HG03457 (cell line): ENCODE results near the gene HDLBP.

ENCODE experiments used
- ATAC-seq: cut with Tn5 transposase; IDR thresholded peaks from one replicate; pipeline ENCODE4 v1.9.1; 2021; ENCODE audit warnings: moderate number of reproducible peaks; ENCODE audit not compliant: unreplicated experiment

Gene HDLBP

DNA sequence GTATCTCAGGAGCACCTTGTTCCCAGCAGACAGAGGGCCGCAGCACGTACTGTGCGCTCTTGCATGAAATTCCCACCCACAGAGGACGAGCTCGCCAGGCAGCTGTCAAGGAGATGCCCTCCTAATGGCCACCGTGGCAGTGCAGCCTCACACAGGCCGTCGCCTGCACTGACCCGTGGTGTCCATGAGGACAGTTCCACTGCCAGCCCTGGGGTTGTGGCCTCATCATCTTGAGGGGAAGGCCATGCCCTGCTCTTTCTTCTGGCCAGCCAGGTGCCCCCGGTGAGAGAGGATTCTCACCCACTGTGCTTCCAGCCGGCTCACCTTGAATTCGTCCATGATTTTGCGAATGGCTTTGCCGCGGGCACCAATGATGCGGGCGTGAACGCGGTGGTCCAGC lies 85.0 kb downstream of the HDLBP start:
- no peak for ATAC-seq

DNA sequence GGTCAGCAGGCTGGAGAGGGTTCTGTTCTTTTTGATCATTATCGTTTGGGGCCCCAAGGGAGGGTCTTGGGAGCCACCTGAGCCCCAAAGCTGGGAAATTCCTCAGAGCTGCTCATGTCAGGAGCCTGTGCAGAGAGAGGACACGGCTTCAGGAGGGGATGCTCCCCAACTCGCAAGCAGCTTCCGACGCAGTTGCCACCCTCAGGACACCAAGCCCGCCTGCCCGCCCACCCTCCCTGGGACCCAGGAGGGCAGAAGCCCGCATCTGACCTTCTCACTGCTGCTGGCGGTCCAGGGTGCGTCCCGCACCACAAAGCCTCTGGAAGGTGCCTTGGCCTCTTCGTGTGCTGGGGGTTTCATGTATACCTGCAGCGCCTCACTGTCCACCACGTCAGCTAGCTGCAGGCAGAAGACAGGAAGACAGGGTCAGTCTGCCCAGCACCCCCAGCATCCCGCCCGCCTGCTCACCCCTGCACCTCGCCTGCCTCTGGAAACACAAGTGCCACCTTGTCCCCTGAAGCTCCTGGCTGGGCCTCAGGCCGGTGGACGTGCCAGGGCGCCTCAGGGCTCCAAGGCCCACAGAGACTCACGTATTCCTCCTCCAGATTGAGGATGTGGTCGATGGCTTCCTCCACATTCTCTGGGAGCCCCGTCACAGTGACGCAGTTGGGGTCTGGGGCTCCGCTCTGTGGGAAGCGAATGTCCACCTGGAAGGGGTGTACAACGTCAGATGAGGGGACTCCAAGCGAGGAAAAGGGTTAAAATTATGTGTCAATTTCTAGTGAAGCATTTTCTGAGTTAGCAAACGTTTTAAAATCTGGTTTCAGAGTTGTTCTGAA lies 85.7 kb downstream of the HDLBP start:
- ATAC-seq = no peak

DNA sequence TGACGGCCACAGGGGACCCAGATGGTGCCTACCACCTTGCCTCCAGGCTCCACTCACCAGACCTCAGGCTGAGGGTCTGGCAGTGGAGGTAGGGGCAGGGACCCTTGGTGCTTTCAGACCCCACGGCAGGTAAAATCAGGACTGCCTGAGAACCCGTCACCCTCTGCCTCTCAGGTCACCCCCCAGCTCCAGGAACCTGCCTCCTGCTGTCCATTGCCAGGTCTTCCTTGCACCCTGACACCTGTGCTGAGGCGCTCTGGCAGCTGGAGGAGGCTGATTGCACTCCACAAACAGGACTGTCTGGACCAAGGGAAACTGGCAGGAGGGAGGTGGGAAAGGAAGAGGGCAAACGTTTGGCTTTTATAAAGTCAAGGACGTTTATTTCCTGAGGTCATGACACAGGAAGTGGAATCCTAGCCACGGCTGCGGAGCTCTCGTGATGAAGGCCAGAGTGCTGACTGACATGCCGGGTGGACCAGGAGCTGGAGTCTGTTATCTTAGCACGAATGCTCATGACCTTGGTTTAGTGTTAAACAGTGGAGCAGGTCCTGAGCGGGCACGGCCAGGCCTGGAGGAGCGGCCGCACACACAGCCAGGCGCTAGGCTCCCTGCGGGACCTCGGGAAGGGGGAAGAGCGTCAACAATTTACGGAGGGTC lies 86.5 kb downstream of the HDLBP start:
- no peak for ATAC-seq

DNA sequence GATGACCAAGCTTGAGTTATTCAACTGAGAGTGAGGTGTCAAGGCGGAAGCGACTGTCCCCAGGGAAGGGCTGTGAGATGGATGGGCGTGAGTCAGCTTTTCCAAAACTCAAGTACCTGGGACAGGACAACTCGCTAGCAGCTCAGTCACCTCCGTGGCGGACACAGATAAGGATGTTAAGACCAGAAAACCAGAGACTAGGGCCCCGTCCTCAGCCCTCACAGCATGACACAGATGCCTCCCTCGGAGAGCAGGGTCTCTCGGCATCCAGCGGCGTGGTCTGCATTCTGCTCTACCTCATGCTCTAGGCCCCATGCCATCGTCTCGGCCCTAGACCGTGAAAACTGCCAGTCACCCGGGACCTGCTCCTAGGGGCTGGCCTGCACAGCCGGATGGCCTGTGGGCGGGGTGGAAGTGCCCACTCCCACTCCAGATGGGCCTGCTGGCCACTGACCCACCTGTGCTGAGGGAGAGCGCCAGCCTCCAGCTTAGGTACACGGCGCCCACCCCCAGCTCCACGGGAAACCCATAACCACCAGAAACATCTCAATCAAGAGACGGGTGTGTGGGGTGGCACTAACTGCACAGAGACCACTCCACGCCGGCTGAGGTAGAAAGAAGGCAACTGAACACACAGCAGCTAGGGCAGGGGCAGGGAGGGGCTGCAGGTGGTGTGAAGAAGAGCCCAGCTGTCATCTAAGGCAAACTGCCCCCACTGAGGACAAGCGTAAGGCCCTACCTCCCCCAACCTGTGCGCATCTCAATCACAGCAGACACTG lies 87.2 kb downstream of the HDLBP start:
- no peak for ATAC-seq

DNA sequence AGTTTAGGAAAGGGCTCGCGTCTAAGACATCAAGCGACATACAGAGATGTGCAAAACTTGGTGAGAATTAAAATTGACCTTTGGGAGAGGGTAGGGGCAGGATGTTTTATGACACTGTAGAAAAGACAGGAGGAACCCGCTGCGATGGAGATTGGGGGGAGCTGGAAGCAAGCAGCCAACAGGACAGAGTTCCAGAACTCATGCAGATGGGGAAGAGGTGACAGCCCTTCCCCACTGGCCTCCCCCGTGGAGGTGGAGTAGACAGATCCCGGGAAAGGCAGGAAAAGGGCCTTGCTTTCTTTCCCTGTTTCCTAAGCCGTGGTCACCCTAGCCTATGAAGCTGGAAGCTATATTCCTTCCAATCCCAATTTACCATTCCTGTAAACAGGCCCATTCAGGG lies 87.9 kb downstream of the HDLBP start:
- no peak for ATAC-seq

DNA sequence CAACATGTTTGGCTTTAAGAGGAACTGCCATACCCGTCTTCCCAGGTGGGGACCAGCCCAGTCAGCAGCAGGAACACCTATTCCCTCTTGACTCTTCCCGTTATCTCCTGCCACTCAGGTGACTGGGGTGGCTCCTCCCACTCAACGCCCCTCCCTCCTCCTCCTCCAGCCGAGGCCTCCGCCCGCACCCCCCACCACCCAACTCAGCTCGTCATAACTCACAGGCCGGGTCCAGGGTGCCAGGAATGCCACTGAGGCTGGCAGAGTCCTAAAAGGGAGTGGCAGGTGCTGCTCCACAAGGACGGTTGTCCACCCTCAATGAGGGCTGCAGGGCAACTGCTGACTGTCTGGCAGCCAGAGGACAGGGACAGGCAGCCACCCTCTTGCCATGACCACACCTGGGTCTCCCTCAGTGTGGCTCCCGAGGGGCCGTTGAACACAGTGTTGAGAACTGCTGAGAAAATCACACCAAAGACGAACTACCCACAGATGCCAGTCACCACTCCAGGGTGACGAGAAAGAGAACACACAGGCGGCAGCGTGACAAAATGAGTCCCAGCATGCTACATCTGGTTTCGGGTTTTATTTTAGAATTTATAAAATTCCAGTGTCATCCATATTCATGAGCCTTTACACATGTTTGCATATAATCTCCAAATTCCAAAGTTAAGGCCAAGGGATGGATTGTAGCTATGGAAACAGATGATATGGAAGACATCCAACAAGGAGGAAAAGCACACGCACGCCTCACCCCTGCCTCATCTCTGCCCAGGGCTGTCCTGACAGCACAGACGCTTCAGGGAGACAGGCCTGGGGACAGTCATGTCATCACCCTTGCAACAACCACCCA lies 88.5 kb downstream of the HDLBP start:
- ATAC-seq = no peak

DNA sequence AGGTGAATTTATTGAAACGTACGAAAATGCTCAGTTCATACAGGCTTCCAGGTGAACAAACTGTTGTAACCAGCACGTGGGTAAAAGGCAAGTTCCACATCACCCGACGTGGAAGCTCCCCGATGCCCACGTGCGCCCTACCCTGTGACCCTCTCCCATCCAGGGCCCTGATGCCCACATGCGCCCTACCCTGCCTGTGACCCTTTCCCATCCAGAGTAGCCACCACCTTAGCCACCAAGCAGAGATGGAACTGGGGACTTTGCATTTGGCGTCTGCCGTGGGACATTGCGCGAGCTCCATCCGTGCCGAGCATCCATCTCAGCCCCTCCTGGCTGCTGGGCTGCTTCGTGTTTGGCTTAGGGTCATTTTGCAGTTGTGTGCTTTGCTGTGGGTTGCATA lies 89.5 kb downstream of the HDLBP start:
- no peak for ATAC-seq

DNA sequence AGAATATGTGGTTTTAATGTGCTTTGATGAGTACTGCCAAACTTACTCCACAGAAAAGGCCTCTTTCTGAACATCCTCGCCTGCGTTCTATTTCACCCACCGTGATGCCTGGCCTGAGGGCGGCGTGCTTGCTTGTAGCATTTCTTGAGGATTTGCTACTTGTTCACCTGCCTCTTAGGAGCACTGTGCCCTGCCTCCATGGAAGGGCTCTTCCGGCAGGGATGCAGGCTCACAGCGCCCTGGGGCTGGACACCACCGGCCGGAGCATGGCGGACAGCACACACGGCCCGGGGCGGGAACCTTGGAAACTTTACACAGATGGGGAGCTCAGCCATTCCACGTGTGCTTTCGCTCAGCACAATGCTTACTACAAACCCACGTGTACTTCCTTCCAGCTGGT lies 89.9 kb downstream of the HDLBP start:
- ATAC-seq = no peak

DNA sequence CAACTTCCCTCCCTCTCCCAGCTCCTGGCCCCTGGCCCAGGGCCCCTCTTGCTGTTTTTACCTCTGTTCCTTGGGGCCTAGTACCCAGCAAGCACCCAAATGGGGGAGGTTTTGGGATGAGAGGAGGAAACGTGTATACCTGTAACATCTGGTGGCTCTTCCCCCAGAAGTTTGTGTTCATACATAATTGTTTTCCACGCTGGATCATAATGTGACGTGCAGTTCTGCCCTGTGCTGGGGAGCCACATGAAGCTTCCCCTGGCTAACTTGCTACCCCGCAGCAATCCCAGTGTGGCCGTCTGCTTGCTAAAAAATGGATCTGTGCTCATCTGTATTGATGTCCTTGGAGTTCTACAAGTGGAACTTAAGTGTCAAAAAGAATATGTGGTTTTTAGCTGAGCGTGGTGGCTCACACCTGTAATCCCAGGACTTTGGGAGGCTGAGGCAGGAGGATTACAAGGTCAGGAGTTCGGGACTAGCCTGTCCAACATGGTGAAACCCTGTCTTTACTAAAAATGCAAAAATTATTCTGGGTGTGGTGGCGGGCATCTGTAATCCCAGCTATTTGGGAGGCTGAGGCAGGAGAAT lies 90.5 kb downstream of the HDLBP start:
- no peak for ATAC-seq

DNA sequence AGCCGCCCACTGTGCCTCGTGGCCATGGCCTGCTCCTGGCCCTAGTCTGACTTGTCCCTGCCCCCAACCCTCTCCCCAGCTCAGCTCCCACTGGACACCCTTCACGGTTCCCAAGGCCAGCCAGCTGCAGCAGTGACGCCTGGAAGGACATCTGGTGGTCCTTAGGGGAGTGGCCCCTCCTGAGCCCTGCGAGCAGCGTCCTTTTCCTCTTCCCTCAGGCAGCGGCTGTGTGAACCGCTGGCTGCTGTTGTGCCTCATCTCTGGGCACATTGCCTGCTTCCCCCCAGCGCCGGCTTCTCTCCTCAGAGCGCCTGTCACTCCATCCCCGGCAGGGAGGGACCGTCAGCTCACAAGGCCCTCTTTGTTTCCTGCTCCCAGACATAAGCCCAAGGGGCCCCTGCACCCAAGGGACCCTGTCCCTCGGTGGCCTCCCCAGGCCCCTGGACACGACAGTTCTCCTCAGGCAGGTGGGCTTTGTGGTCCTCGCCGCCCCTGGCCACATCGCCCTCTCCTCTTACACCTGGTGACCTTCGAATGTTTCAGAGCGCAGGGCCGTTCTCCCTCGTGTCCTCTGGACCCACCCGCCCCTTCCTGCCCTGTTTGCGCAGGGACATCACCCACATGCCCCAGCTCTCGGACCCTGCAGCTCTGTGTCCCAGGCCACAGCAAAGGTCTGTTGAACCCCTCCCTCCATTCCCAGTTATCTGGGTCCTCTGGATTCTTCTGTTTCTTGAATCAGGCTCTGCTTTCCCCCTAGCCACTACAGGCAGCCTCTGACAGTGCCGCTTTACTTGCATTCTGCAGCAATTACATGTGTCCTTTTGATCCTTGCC lies 91.2 kb downstream of the HDLBP start:
- ATAC-seq = no peak

DNA sequence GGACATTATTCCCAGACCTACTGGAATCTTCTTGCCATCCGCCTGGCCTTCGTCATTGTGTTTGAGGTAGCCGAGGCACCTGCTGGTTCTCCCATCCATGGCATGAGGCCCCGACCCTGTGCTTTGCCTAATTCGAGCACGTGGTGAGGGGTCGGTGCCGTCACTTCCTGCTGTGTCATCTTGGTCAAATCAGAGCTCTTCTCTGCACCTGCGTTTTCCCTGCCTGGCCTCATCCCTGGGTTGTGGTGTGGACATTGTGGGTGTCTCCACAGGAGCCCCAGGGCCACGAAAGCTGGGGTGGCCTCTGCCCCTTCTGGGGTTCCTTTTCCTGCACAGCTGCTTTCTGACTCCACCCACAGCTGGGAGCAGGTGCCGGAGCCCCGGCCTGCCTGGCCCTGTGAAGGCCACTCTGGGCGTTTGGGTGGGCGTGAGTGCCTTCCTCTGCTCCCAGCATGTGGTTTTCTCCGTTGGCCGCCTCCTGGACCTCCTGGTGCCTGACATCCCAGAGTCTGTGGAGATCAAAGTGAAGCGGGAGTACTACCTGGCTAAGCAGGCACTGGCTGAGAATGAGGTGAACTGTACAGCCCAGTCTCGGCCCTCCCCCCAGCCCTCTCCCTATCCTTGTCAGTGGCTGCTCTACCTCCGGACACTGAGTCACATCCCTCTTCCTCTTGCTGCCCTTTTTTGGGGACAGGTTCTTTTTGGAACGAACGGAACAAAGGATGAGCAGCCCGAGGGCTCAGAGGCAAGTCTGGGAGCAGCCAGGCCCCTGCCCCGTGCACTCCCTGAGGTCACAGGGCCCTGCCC lies 92.1 kb downstream of the HDLBP start:
- ATAC-seq = no peak

DNA sequence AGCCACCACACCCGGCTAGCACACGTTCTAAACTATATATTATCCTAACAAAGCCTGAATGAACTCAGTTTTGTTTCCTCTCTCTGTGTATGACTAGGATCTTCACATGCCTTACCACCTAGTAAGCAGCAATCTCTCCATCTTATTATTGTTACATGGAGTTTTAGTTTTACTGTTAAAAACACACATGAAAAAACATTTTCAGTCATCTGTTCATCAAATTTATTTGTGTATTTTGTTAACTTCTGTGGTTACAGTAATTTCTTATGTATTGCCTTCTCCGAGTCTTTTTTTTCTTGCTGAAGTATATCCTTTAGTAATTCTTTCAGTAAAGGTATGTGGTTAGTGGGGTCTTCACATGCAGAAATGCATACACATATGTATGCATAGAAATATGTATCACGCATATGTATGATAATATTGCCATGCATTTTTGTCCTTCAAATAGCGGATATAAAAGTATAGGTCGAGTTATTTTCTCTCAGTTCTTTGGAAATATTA lies 95.6 kb downstream of the HDLBP start:
- ATAC-seq = no peak

DNA sequence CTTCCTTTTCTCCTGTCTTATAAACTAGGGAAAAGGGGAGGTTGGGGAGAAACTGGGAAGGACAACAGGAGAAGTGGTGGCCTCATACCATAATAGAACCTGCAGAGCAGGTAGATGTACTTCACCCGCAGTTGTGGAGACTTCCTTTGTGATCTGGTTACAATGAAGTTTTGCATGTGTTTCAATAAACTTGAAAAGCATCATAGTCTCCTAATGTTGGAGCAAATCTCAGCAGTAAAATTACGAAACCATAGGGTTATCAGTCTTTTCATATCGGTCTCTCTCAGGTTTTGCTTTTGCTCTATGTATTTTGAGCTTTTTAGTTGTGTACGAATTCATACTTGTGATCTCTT lies 96.5 kb downstream of the HDLBP start:
- ATAC-seq = no peak

DNA sequence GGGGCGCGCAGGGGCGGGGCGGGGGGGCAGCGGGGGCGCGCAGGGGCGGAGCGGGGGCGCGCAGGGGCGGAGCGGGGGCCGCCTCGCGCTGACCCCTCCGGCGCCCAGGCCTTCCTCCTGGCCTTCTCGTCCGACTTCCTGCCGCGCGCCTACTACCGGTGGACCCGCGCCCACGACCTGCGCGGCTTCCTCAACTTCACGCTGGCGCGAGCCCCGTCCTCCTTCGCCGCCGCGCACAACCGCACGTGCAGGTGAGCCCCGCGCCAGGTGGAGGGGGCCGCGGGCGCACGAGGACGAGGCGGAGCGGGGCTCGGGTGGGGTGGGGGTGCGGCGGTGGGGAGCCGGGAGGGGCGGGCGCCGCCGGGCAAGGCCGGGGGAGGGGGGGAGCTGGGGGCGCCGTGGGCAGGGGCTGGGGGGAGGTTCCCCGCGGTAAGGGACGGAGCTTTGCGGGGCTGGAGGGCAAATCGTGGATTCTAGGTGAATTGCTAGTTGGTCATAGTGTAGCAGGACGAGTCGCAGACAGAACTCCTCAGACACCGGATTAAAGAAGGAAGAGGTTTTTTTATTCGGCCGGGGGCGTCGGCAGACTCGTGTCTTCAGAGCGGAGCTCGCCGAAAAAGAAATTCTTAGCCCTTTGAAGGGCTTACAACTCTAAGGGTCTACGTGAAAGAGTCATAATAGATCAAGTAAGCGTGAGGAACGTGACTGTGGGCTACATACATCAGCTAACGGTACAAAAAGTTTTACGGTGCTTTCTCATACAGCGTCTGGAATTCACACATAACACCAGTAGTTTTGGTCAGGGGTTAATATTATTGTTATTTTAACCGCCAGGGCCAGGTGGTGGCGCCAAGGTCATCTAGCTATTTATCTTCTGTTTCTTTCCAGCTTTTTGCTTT lies 97.1 kb downstream of the HDLBP start:
- ATAC-seq = no peak

DNA sequence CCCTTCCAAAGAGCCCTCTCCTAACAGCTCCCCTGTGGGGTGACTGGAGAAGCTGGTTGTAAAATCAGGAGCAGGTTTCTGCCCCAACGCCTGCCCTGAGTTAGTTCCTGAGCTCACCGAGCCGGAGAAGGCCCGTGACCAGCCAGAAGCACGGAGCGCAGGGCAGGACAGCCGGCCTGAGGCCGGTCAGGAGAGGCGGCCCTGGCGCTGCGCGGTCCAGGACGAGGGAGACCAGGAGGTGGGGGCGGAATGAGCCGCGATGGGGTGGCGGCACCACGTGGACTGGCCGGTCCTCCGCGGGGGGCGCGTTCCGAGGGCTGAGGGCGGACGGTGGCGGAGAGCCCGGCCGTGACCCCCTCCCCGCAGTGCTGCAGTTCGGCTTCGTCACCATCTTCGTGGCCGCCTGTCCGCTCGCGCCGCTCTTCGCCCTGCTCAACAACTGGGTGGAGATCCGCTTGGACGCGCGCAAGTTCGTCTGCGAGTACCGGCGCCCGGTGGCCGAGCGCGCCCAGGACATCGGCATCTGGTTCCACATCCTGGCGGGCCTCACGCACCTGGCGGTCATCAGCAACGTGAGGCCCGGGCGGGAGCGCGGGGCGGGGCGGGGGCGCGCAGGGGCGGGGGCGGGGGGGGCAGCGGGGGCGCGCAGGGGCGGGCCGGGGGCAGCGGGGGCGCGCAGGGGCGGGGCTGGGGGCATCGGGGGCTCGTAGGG lies 98.0 kb downstream of the HDLBP start:
- no peak for ATAC-seq

DNA sequence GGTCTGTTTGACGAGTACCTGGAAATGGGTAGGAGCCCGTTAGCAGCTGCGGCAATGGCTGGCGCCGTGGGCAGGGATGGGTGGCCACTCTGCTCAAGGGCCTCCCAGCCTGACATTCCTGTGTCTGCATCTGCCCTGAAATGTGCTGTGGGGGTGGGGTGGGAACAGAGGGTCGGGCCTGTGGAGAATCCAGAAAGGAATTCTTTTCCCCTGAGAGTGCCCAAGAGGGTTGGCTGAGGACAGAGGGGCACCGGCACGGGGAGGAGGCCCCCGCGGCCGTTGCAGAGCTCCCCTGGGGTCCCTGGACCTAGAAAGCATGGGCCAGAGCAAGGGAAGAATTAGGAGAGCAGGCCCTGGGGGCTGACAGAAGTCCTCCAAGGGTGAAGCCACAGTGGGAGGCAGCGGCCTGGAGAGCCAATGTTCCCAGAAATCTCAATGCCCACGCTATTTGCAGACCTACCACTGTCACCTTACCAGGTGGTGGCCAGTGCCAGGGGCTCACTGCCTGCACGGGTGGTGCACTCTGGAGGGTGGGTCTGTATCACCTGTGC lies 99.2 kb downstream of the HDLBP start:
- ATAC-seq = no peak

DNA sequence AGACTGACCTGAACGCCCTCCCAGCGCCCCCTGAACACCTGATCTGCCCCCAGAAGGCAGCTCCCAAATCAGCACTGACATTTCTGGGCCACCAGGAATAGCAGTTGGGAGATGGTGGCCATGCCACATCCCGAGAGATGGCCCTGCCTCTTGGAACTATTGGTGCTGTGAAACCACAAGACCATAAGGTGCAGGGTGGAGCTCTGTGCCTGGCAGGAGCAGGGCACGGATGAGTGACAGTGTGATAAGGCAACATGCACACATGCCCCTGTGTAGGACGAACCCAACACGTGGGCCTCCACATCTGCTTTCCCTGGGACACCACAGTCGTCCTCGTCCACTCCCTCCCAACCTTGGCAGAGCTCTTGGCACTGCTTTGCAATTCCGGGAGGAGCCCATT lies 100.1 kb downstream of the HDLBP start:
- ATAC-seq = no peak
